GM12874 (cell line): ENCODE measurements around the gene IDUA.

Experiments
- TF ChIP-seq, protein P1 (sequence below): IDR thresholded peaks from 2 replicates; pipeline ENCODE4 v1.5.1; 2011; ENCODE audit warnings: low read depth, mild to moderate bottlenecking, control low read depth, low read length, moderate library complexity; ENCODE audit not compliant: insufficient read depth

Gene IDUA

DNA sequence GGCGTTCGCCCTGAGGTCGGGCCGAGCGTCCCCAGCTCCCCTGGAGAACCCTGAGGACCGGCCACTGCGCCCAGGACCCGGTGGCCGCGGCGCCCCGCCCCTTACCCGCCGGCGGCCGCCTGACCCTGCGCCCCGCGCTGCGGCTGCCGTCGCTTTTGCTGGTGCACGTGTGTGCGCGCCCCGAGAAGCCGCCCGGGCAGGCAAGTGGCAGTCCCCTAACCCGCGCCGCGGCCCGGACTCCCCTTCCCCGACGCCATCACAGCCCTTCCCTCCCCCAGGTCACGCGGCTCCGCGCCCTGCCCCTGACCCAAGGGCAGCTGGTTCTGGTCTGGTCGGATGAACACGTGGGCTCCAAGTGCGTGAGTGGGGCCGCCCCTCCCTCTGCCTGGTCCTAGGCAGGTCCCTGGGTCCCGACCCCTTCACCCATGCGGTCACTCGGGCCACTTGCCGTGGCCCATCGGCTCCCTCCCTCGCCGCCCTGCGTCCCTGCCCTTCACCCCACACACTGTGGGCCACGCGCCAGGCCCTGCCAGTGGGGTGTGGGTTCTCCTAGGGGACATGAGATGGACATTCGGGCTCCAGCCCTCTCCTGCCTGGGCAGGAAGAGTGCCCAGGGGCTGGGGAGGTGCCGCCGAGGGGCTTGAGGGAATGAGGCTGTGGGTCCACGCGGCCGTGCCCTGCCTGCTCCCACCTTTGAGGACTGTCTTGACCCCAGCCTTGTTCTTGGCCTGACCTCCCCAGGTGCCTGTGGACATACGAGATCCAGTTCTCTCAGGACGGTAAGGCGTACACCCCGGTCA lies 16.6 kb downstream of the IDUA start:
- TF ChIP-seq, protein P1, sequence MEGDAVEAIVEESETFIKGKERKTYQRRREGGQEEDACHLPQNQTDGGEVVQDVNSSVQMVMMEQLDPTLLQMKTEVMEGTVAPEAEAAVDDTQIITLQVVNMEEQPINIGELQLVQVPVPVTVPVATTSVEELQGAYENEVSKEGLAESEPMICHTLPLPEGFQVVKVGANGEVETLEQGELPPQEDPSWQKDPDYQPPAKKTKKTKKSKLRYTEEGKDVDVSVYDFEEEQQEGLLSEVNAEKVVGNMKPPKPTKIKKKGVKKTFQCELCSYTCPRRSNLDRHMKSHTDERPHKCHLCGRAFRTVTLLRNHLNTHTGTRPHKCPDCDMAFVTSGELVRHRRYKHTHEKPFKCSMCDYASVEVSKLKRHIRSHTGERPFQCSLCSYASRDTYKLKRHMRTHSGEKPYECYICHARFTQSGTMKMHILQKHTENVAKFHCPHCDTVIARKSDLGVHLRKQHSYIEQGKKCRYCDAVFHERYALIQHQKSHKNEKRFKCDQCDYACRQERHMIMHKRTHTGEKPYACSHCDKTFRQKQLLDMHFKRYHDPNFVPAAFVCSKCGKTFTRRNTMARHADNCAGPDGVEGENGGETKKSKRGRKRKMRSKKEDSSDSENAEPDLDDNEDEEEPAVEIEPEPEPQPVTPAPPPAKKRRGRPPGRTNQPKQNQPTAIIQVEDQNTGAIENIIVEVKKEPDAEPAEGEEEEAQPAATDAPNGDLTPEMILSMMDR, result no peak

DNA sequence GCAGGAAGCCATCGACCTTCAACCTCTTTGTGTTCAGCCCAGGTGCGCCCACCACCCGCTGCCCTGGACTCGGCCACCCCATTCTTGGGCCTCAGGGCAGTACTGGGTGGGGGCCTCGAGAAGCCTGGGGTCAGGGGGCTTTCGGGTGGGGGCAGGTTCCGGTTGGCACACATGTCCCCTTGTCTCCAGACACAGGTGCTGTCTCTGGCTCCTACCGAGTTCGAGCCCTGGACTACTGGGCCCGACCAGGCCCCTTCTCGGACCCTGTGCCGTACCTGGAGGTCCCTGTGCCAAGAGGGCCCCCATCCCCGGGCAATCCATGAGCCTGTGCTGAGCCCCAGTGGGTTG lies 17.2 kb downstream of the IDUA start:
- TF ChIP-seq, protein P1, result no peak

DNA sequence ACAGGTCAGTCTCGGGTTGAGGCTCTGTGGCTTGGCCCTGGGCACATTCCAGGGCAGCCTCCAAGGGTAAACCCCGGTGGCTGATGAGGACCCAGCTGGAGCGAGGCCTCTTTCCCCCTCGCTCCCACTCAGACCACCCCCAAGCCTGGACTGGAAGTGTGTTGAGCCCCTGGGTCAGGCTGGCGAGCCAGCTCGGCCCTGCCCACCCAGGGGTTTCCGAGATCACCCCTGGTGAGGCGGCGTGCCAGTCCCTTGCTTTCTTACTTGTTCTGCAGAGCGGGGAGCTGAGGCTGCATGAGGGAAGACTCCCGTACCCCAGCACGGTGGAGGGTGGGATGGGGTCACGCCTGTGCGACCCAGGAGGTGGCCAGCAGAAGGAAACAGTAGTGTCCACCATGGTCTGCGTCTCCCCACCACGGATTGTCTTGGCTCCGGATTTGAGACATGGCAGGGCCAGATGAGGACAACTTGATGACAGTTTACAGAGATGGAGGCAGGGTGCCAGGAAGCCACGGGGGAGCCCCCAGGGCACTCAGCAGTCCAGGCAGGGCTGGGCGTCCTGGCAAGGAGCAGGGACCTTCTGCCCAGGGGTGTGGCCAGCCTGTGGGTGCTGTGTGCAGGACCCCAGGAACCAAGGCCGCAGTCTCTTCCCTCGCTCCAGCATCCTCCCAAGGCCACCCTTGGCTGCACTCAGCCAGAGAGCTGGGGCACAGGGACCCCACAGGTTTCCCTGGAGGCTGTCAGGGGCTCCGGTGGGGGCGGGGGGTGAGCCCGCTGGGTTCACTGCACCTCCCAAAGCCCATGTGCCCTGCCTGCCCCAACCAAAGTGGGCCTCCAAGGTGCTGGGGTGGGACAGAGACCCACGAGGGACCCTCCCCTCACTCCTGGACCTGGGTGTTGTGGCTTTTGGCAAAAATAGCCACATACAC lies 18.0 kb downstream of the IDUA start:
- TF ChIP-seq, protein P1, result no peak

DNA sequence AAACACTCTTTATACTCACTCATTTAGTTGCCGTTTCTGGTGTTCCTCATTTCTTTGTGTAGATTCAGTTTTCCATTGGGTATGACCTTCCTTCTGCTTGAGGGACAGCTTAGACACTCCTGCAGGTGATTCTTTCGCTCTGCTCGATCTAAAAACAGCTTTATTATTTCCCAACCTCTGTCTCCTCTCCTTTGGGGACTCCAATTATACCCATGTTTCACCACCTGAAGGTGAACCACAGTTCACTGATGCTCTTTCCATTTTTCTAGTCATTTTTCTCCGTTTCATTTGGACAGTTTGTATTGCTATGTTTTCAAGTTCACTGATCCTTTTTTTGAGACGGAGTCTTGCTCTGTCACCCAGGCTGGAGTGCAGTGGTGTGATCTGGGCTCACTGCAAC lies 20.0 kb downstream of the IDUA start:
- TF ChIP-seq, protein P1, result no peak

DNA sequence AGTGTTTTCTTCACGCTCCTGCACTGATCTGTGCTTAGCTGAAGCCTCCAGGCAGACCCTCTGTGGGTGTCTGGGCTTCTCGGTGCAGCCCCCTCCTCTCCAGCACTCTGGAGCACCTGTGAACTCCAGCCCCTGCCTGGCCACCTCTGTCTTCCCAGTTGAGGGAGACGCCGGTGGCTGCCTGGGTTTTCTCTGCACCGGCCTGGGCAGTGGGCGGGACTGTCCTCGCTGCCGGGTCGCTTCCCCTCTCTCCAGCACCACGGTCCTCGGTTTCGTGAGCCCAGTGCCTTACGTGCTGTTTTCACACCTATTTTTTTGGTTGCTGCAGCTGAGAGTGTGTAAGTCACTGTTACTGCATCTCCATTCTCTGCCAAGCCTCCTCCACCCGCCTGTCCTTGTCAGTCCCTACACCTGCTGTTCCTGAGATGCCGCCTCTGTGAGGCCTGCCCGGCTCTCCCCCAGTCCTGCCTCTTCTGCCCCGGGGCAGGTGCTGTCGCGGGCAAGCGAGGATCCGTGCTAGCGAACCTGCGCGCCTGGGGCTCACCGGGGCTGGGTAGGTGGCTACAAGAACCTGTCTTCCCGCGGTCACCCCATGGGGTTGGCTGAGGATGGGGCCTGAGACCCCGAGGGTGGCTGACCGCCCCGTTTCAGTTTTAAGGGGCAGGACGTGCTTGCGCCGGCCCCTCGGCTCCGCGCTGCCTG lies 22.1 kb downstream of the IDUA start:
- TF ChIP-seq, protein P1, result no peak

DNA sequence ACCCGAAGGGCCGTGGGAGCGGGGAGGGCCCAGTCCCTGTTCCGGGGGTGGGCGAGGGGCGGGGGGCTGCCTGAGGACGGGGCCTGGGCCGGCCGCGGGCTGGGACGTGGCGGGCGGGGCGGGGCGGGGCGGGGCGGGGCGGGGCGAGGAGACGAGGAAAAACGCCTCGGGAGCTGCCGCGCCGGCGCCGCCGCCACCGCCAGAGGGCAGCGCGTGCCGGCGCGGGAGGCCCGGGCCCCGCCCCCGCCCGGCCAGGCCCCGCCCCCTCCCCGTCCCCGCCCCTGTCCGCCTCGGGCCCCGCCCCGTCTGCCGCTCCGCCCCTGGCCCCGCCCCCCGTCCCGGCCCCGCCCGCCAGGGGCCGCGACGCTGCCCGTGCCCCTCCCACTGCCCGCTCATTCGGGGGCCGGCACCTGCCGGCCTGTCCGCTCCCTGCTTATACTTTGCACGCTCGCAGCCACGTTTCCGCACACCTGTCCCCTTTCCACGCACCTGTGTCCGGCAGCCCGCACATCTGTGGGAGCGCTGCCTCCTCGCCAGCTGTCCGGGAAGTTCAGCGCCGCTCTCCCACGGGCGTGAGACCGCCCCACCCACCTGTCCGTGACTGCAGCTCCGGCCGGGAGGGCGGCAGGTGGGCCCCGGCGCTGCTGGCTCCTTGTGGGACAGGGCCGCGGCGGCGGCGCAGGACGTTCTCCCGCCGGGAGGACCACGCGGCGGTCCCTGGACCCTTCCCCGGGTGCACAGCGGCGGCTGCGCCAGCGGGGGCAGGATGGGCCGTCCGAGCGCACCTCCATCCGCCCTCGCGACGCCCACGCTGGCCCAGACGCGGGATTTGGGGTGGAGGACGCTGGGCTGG lies 22.9 kb downstream of the IDUA start:
- TF ChIP-seq, protein P1, result peak; percentile 23; the same call in 1 of the 2 replicates
